ENCODE measurements around the gene KDM5A.
"Not testable (repeated sequence)": the region's sequence is repeated elsewhere in the genome, so short reads cannot be mapped to it uniquely, and the experiment has no call there.

Gene KDM5A

DNA sequence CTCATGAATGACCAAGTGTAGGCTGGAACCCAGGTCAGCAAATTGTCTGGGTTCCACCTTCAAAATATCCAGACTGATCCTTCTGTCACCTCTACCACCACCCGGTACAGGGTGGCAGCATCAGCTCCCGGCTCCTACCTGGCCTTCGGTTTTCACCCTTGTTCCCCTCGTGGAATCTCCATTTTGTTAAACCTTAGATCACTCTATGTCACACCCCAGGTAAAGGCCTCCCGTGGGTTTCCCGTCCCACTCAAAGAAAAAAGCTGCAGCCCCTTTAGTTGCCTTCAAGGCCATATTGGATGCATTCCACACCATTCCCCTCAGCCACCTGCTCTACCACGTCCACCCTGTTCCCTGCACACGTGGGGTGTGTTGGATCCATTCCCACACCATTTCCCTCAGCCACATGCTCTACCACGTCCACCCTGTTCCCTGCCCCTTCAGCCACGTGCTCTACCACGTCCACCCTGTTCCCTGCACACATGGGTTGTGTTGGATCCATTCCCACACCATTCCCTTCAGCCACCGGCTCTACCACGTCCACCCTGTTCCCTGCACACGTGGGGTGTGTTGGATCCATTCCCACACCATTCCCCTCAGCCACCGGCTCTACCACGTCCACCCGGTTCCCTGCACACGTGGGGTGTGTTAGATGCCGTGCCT is 150.3 kb downstream of the KDM5A start:
- DNase-seq (ENCODE audit: low spot score): no peak

DNA sequence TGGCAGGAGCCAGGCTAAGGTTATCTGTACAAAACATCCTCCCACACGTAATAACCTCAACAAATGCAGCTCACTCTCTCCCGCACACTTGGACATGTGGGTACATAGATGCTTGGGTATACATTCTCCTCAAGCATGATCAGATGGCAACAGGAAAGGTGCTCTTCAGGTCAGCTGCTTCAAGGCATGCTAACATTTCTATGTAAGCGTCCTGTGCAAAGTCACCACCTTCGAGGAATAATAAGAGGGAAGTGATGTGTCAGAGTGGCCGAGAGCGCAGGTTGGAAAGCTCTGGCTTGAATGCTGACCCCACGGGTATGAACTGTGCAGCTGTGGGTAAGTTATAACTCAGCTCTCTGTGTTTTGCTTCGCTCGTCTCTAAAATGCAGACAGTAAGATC is 151.0 kb downstream of the KDM5A start:
- DNase-seq (ENCODE audit: low spot score): no peak

DNA sequence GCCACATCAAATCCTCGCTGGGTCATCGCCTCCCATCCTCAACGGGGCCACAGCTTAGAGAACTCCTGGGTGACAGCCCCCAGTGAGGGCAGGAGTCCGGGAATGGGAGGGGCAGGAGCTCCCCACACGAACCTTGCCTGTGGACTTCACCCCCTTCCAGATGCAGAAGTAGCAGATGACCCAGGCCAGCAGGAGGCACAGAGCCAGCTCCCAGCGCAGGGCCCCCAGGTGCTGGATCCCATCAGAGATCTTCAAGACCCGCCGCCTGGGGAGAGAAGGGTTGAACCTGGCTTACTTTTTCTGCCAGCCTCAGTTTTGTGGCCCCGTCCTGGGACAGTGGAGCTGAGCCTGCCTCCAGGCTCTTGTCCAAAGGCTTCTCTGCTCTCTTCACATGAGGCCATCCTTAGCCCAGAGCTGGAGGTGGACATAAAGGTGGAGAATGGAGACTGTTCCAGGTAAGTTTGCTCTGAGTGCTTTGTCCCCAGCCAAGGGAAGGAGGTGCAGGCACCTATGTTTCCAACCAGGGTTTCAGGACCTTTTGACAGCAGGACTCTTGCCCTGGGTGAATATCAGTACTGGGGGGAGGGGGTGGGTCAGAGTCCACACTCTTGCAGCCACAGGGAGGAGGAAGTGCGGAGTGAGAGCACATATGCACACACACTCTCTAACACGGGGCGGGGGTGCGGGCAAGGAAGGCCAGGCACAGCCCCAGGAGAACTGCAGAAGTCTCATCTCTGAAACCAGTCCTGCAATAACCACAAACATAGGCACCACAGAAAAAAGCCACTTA is 151.9 kb downstream of the KDM5A start:
- no peak for DNase-seq (ENCODE audit: low spot score)

DNA sequence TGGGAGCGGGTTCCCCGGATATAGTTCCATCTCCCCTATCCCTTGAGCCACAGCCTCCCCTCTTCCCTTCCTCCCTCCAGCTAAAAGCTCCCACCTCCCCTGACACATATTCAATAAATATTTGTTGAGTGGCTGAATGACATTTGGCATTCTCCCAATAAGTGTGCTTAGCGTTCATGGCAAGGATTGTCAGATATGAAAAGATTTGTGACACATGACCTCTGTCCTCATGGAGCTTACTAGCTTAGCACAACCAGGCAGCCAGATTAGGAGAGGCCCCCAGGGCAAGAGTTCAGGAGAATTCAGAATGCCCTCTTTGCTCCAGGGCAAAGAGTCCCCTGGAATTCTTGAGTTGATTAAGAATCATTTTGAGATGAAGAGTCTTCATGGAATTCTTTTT is 152.7 kb downstream of the KDM5A start:
- DNase-seq (ENCODE audit: low spot score): no peak

DNA sequence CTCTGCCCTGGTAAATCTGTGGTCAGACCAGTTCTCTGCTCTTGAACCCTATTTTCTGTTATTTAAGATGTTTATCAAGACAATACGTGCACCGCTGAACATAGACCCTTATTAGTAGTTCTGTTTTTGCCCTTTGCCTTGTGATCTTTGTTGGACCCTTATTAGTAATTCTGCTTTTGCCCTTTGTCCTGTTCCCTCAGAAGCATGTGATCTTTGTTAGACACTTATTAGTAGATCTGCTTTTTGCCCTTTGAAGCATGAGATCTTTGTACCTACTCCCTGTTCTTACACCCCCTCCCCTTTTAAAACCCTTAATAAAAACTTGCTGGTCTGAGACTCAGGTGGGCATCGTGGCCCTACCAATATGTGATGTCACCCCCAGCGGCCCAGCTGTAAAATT is 153.2 kb downstream of the KDM5A start:
- DNase-seq (ENCODE audit: low spot score): not testable (repeated sequence)

DNA sequence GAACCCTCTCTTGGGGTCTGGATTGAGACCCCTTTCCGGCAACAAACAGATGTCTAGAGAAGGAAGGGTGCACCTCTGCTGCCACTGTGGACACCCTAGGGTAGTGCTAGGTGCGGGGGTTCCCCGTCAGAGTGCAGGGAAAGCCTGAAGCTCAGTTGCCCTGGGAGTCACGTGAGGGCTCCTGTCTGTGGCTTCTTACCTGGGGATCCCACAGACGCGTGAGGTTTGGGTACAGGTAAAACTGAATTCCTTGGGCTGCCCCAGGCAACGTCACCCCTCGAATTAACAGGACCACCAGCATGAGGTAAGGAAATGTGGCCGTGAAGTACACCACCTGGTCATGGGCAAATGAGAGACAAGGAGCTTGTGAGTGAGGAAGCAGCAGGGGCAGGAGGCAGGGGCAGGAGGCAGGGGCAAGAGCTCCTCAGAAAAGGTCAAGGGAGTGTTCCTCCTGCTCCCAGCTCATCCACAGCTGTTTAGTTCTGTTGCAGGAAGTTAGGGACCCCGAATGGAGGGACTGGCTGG is 154.2 kb downstream of the KDM5A start:
- no peak for DNase-seq (ENCODE audit: low spot score)

DNA sequence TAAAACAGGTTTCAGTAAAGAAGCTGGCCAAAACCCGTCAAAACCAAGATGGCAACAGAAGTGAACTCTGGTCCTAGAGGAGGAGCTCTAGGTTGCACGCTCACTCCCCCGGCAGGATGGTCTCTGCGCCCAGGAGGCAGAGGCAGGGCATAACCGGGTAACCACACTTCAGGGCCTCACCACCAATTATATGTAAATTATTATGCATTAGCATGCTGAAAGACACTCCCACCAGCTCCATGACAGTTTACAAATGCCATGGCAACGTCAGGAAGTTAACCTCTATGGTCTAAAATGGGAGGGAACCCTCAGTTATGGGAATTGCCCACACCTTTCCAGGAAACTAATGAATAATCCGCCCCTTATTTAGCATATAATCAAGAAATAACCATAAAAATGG is 155.1 kb downstream of the KDM5A start:
- no peak for DNase-seq (ENCODE audit: low spot score)

DNA sequence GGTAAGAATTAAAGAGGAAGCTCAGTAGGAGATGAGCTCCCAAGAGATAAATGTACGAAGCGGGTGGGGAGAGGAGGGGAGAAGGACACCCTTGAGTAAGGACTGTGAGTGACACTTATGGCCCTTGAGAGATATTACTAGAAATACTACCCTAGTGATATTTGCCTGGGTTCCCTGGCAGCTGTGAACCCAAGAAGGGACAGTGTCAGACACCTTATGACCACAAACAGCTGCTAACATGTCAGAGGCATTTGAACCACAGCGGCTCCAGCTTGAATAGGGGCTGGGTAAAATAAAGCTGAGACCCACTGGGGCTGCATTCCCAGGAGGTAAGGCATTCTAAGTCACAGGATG is 155.5 kb downstream of the KDM5A start:
- DNase-seq (ENCODE audit: low spot score): no peak

DNA sequence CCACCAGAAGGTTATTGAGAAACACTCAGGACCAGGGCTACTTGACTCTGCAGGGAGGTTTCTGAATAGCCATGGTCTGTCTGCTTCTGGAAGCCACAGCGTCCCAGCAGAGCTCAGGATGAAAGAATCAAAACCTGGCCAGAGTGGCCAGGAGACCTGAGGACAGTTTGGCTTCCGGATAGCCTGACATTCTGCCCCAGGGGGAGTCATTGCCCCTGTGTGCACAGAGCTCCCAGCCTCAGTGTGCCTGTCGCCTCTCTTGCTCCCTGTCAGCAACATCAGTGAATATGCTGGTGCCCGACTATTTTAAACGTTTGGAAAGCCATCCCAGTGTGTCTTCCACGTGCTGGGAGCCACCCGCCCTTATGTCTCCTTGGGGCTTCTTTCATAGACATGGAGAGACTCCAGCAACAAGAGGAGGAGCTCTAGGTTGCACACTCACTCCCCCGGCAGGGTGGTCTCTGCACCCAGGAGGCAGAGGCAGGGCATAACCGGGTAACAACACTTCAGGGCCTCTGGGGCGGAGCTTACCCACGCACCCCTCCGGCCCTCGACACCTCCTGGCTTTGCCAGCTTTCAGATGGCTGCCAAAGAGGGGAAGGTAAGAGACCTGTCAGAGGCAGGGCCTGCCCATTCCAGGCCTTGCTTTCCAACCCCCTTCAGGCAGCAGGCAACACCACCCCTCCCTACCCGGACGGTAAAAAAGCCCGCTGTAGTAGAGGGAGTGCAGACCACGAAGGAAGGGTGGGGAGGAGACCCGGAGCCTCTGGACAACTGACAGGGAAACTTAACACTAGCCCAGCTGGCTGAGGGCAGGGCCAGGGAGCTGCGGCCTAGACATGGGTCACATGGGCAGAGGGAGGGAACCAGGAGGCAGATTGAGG is 156.1 kb downstream of the KDM5A start:
- no peak for DNase-seq (ENCODE audit: low spot score)

DNA sequence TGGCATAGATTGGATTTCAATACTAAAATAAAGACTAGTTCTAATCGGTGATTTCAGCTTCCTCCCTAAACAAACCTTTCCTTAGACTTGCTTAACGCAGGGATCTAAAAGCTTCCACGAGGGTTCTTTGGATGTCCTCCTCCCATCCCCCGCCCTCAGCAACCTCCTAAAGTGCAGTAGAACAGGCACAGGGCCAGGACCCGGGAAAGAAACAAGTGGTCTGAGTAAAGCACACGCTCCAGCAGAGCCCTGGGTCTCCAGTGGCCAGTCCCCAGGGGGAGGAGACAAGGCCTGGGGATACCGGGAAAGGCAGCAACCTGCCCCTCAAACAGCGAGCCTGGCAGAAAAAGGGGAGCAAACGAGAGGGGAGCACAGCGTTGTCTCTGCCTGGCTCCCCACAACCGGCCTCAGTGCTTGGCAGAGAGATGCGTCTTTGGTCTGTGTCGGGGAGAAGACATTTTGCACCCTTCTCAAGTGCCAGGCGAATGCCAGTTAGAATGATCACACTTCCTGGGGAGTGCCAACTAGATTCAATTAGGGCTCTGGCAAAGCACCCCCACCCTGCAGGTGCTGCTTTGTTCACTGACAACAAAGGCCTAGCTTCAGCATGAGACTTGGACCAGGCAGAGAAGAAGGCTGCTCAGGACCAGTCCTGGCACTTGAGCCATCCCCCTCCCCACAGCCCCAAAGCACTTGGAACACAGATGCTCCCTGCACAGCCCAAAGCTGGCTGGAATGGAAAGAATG is 158.0 kb downstream of the KDM5A start:
- no peak for DNase-seq (ENCODE audit: low spot score)
